GM12878 (cell line): ENCODE measurements around the gene ASNSD1. TPM values are rescaled to one million over a fixed set of nuclear protein-coding genes. Genes with fewer than 3 reads are reported as not detected.

Experiments used
- ATAC-seq: fragments of 200-7000 bp; cut with Tn5 transposase; 3 replicates; pipeline ENCODE4 v1.9.1; 2020; ENCODE audit warnings: mild to moderate bottlenecking, moderate library complexity
- BruUV-seq: library from RNA; stranded (reverse); fragments of 400-500 nt; replicated peaks from 2 replicates; lab custom pipeline; 2021; lab: Mats Ljungman, UMichigan
- CTCF ChIA-PET: fragments of 300-600 bp; sonication (Branson Sonifier 250); formaldehyde crosslinking; extraction: SDS; loops from one replicate; lab custom pipeline; 2021; ENCODE audit warnings: inconsistent platforms; lab: Yijun Ruan, JAX
- POLR2A ChIA-PET: fragments of 350-600 bp; formaldehyde crosslinking; extraction: SDS; loops from one replicate; lab custom pipeline; 2021; ENCODE audit warnings: inconsistent platforms; lab: Charles Lee
- RAD21 ChIA-PET: fragments of 300-600 bp; sonication (Branson Sonifier 250); formaldehyde crosslinking; loops from one replicate; lab custom pipeline; 2023; ENCODE audit warnings: antibody characterized with exemption; ENCODE audit not compliant: unreplicated experiment; lab: Charles Lee
- SMC1A ChIA-PET: fragments of 300-600 bp; sonication (Branson Sonifier 250); formaldehyde crosslinking; loops from one replicate; lab custom pipeline; 2023; ENCODE audit not compliant: unreplicated experiment, uncharacterized antibody; lab: Charles Lee
- DNase-seq: peaks from one replicate; pipeline ENCODE4 v3.0.0-alpha.2; 2011; ENCODE audit warnings: low read depth, low spot score
- FAIRE-seq: peaks from 3 replicates; lab custom pipeline; 2011; peaks lifted over from hg19 to GRCh38; lab: Jason Lieb, UNC
- H2AFZ ChIP-seq: 2 replicates; pipeline ENCODE4 v1.6.0; 2011; ENCODE audit warnings: low read depth, low read length, control low read depth; ENCODE audit not compliant: control insufficient read depth
- H3K27ac ChIP-seq: 2 replicates; pipeline ENCODE4 v1.5.1; 2011; ENCODE audit warnings: control low read depth; ENCODE audit not compliant: control insufficient read depth, insufficient read depth
- H3K27me3 ChIP-seq, 2 experiments: replicated peaks in 1 of 2; 2 replicates each; pipeline versions ENCODE4 v1.6.0 to v1.6.1; 2011; ENCODE audit warnings: low read length in 1 of 2; ENCODE audit not compliant: control insufficient read depth in 2 of 2, insufficient read depth in 2 of 2
- H3K36me3 ChIP-seq, 2 experiments: 2 replicates each; pipeline ENCODE4 v1.5.1; 2011; ENCODE audit warnings: low read length in 1 of 2; ENCODE audit not compliant: control insufficient read depth in 2 of 2, insufficient read depth in 2 of 2
- H3K4me1 ChIP-seq: 2 replicates; pipeline ENCODE4 v1.6.1; 2011; ENCODE audit warnings: mild to moderate bottlenecking, low read length, moderate library complexity, mixed read lengths; ENCODE audit not compliant: control insufficient read depth, insufficient read depth
- H3K4me2 ChIP-seq: 2 replicates; pipeline ENCODE4 v1.6.0; 2011; ENCODE audit warnings: control low read depth; ENCODE audit not compliant: control insufficient read depth, insufficient read depth
- H3K4me3 ChIP-seq: fragments of 200-600 bp; sonication (generic); 2 replicates; pipeline ENCODE4 v1.5.1; 2016
- H3K79me2 ChIP-seq: 2 replicates; pipeline ENCODE4 v1.6.0; 2011; ENCODE audit warnings: low read length; ENCODE audit not compliant: control insufficient read depth, insufficient read depth
- H3K9ac ChIP-seq: 2 replicates; pipeline ENCODE4 v1.8.0; 2011; ENCODE audit warnings: low read length, control low read depth, mixed read lengths; ENCODE audit not compliant: control insufficient read depth, insufficient read depth
- H3K9me3 ChIP-seq: replicated peaks from 3 replicates; pipeline ENCODE4 v1.5.1; 2011; ENCODE audit warnings: mild to moderate bottlenecking, low read length; ENCODE audit not compliant: control insufficient read depth, insufficient read depth
- H4K20me1 ChIP-seq: 2 replicates; pipeline ENCODE4 v1.6.0; 2011; ENCODE audit not compliant: control insufficient read depth, insufficient read depth
- CEBPB ChIP-seq, 2 experiments: fragments of 150-350 bp in 1 of 2; IDR thresholded peaks; 2 replicates each; pipeline ENCODE4 v1.6.1; 2012 to 2014; ENCODE audit warnings: low read depth in 2 of 2, low read length in 2 of 2, borderline replicate concordance in 1 of 2, inconsistent platforms in 1 of 2
- CHD1 ChIP-seq: IDR thresholded peaks from 2 replicates; pipeline ENCODE4 v1.6.1; 2012; ENCODE audit warnings: low read depth, low read length, improper control_type of control experiment
- EED ChIP-seq: sonication (generic); IDR thresholded peaks from 2 replicates; pipeline ENCODE4 v1.6.1; 2016; ENCODE audit warnings: antibody characterized with exemption, low read depth
- ESRRA ChIP-seq: IDR thresholded peaks from 2 replicates; pipeline ENCODE4 v1.6.1; 2012; ENCODE audit warnings: mild to moderate bottlenecking, low read length, improper control_type of control experiment
- LARP7 ChIP-seq: fragments of 450-650 bp; IDR thresholded peaks from 2 replicates; pipeline ENCODE4 v1.6.1; 2017; ENCODE audit warnings: mild to moderate bottlenecking
- POLR2AphosphoS5 ChIP-seq: IDR thresholded peaks from 2 replicates; pipeline ENCODE4 v1.6.1; 2011; ENCODE audit warnings: mild to moderate bottlenecking, low read length, inconsistent platforms
- SIN3A ChIP-seq: IDR thresholded peaks from 2 replicates; pipeline ENCODE4 v1.6.1; 2012; ENCODE audit warnings: low read depth, low read length, improper control_type of control experiment
- STAT1 ChIP-seq: fragments of 450-650 bp; conservative IDR thresholded peaks from 2 replicates; pipeline ENCODE4 v1.6.1; 2014; ENCODE audit warnings: antibody characterized with exemption, mild to moderate bottlenecking
- ZNF384 ChIP-seq: IDR thresholded peaks from 2 replicates; pipeline ENCODE4 v1.6.1; 2012; ENCODE audit warnings: low read depth, mild to moderate bottlenecking, low read length, improper control_type of control experiment, borderline replicate concordance
- WGBS: methylation state at CpG from one replicate; pipeline ENCODE4 v1.1.6; 2016; ENCODE audit warnings: low lambda C conversion rate; ENCODE audit not compliant: insufficient replicate concordance, insufficient coverage; ENCODE audit errors: missing lambda C conversion rate; 5-methylcytosine and 5-hydroxymethylcytosine counted together
- in situ Hi-C: fragments of 300-500 bp; cut with MboI; formaldehyde crosslinking; loops from 9 replicates; pipeline ENCODE4 v1.14.3; 2018; ENCODE audit warnings: mixed read lengths
- intact Hi-C: fragments of 100-400 bp; cut with micrococcal nuclease; formaldehyde crosslinking; loops from one replicate; pipeline ENCODE4 v1.14.2; 2022; ENCODE audit not compliant: unreplicated experiment
- polyA plus RNA-seq, 11 experiments: library from polyadenylated mRNA; depleted of rRNA in 4 of 11; unstranded in 6 of 11; stranded (reverse) in 5 of 11; fragments of >200 nt; fragmentation: Nextera tagmentation in 4 of 11; fragmentation: Illumina TruSeq in 1 of 11; extraction: Ambion mirVana in 4 of 11; extraction: Trizol in 1 of 11; gene quantifications; 1 replicate in 1 of 11; 2 replicates in 10 of 11; pipeline versions ENCODE4 v1.2.1 to v1.2.3, GENCODE V29; 2011 to 2016; ENCODE audit warnings: inconsistent platforms in 2 of 11, missing spikeins in 2 of 11, low read depth in 1 of 11
- total RNA-seq, 4 experiments: library from RNA; depleted of rRNA in 3 of 4; stranded (reverse); fragments of >200 nt in 3 of 4; fragmentation: Illumina TruSeq in 1 of 4; extraction: Trizol in 1 of 4; gene quantifications; 2 replicates each; pipeline versions ENCODE4 v1.2.1 to v1.2.3, GENCODE V29; 2013 to 2021
- TF ChIP-seq, protein P1 (sequence below): IDR thresholded peaks from 2 replicates; pipeline ENCODE4 v1.6.1; 2012; ENCODE audit warnings: low read depth, low read length, improper control_type of control experiment
- TF ChIP-seq, protein P2 (sequence below): IDR thresholded peaks from 2 replicates; pipeline ENCODE4 v1.6.1; 2011; ENCODE audit warnings: mild to moderate bottlenecking, low read depth, low read length, moderate library complexity; ENCODE audit not compliant: insufficient replicate concordance

Gene ASNSD1
- total and polyA plus RNA-seq, 10 of the 15 experiments (the other 5 are each of a cell fraction or from before 2014, with no cell fraction given): 39.1 to 89.8 (median 72.1) TPM

DNA sequence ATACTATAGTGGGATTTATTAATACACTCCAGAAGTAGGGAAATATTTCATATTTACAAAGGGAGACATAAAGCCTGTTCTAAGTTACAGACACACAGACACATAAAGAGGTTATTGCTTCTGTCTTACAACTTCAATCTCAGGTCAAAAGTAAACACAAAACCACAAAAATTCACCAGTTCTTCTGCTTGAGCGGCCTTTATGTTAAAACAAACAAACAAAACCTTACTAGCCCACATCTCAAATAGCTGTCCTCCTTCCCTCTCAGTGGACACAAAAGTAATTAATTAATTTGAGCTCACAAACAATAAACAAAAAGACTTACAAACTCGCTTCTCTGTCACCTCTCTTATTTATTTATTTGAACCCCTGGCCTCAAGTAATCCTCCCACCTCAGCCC is 1.5 kb upstream of the ASNSD1 start:
- Histone ChIP-seq H3K27ac (no peak overlapping the region), H2AFZ (no peak overlapping the region)
- POLR2A ChIA-PET: no interaction called here

More for the DNA sequence above, 1.5 kb upstream of the ASNSD1 start:
- Histone ChIP-seq H3K9ac (no peak overlapping the region), H3K27me3 (no peaks in the 10 kb centered on the region), H3K4me2 (no peak overlapping the region), H3K79me2 (peaks cover 29% of the 10 kb centered on the region), H3K4me3 (no peak overlapping the region), H3K36me3 (no peaks in the 10 kb centered on the region), H3K9me3 (no peaks in the 10 kb centered on the region), H4K20me1 (no peaks in the 10 kb centered on the region), H3K4me1 (peaks cover 13% of the 10 kb centered on the region; the same call in 1 of the 2 replicates)
- intact Hi-C loops: loop anchor here (2.0 to 5.0 kb wide), 5 partner anchors 103 to 523 kb away; partner anchors contain the start of genes ORMDL1, OSGEPL1 and PMS1
- ChIA-PET CTCF (interaction anchor here (0.6 to 9.9 kb wide), 17 partner anchors 9 to 594 kb away, joined by 3 to 163 read pairs (median 6); partner anchors contain the start of genes ANKAR and OSGEPL1), SMC1A (interaction anchor here (0.9 to 6.9 kb wide), 17 partner anchors 9 to 479 kb away, joined by 3 to 71 read pairs (median 5); partner anchors contain the start of gene ANKAR), RAD21 (interaction anchor here (1.0 to 2.1 kb wide), 5 partner anchors 37 to 411 kb away, joined by 4 to 6 read pairs (median 4); partner anchors contain the start of gene OSGEPL1)
- ATAC-seq (no peak), FAIRE-seq (no peak), DNase-seq (no peak)
- WGBS: 84% methylated on average over 2 of the region's 2 CpGs
- in situ Hi-C loops: no loop called here
- BruUV-seq: no TSS peak
- TF ChIP-seq LARP7 (no peak), CEBPB (IDR thresholded peaks at IDR 0.05; ENCODE audit: borderline replicate concordance in 1 of 2, low read depth in 2 of 2, low read length in 2 of 2) (no peak), POLR2AphosphoS5 (no peak), STAT1 (no peak), CHD1 (no peak), EED (no peak), ESRRA (no peak), ZNF384 (no peak), SIN3A (no peak)
- TF ChIP-seq, protein P1, sequence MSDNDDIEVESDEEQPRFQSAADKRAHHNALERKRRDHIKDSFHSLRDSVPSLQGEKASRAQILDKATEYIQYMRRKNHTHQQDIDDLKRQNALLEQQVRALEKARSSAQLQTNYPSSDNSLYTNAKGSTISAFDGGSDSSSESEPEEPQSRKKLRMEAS: no peak
- TF ChIP-seq, protein P2, sequence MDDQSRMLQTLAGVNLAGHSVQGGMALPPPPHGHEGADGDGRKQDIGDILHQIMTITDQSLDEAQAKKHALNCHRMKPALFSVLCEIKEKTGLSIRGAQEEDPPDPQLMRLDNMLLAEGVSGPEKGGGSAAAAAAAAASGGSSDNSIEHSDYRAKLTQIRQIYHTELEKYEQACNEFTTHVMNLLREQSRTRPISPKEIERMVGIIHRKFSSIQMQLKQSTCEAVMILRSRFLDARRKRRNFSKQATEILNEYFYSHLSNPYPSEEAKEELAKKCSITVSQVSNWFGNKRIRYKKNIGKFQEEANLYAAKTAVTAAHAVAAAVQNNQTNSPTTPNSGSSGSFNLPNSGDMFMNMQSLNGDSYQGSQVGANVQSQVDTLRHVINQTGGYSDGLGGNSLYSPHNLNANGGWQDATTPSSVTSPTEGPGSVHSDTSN: no peak
